ENCODE data around the gene ZDHHC24.
"Not testable (repeated sequence)": the region's sequence is repeated elsewhere in the genome, so short reads cannot be mapped to it uniquely, and the experiment has no call there.

Gene ZDHHC24

GRCh38 chr11:66546966-66547661, 1.3 kb upstream of the ZDHHC24 start:
- TF ChIP-seq, protein P1, sequence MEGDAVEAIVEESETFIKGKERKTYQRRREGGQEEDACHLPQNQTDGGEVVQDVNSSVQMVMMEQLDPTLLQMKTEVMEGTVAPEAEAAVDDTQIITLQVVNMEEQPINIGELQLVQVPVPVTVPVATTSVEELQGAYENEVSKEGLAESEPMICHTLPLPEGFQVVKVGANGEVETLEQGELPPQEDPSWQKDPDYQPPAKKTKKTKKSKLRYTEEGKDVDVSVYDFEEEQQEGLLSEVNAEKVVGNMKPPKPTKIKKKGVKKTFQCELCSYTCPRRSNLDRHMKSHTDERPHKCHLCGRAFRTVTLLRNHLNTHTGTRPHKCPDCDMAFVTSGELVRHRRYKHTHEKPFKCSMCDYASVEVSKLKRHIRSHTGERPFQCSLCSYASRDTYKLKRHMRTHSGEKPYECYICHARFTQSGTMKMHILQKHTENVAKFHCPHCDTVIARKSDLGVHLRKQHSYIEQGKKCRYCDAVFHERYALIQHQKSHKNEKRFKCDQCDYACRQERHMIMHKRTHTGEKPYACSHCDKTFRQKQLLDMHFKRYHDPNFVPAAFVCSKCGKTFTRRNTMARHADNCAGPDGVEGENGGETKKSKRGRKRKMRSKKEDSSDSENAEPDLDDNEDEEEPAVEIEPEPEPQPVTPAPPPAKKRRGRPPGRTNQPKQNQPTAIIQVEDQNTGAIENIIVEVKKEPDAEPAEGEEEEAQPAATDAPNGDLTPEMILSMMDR (IDR thresholded peaks at IDR 0.05; ENCODE audit: low read depth, low read length): no peak
- no peak overlapping the region for H3K4me3 ChIP-seq (ENCODE audit: low read depth, low read length)
- in situ Hi-C loops (cut with HindIII; ENCODE audit: low sequenced_read_pairs): no loop called here
- DNase-seq (ENCODE audit: low read depth, low spot score): no peak

- H3K4me3 ChIP-seq (ENCODE audit: low read depth, low read length): peak within 1 kb of the TSS; percentile 71
- TF ChIP-seq, protein P1 (IDR thresholded peaks at IDR 0.05; ENCODE audit: low read depth, low read length): no peak
- DNase-seq (ENCODE audit: low read depth, low spot score): no peak
- in situ Hi-C loops (cut with HindIII; ENCODE audit: low sequenced_read_pairs): no loop called here
Measured at GRCh38 chr11:66546368-66546965, 619 bp upstream of the ZDHHC24 start, which contains the start of gene ACTN3. Gene ACTN3, plus strand, starts transcription at chr11:66546903. Its CDS starts 35 bp downstream, at chr11:66546938.

DNA sequence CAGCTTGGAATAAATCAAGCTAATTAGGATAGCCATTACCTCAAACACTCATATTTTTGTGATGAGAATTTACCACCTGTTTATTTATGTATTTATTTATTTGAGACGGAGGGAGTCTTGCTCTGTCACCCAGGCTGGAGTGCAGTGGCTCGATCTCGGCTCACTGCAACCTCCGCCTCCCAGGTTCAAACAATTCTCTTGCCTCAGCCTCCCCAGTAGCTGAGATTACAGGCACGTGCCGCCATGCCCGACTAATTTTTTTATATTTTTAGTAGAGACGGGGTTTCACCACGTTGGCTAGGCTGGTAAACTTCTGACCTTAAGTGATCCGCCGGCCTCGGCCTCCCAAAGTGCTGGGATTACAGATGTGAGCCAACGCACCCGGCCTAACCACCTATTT, 896 bp downstream of the ZDHHC24 start:
- in situ Hi-C loops (cut with HindIII; ENCODE audit: low sequenced_read_pairs); DNase-seq (ENCODE audit: low read depth, low spot score): not testable (repeated sequence)
- H3K4me3 ChIP-seq (ENCODE audit: low read depth, low read length): peak overlapping the region; percentile 71

DNA sequence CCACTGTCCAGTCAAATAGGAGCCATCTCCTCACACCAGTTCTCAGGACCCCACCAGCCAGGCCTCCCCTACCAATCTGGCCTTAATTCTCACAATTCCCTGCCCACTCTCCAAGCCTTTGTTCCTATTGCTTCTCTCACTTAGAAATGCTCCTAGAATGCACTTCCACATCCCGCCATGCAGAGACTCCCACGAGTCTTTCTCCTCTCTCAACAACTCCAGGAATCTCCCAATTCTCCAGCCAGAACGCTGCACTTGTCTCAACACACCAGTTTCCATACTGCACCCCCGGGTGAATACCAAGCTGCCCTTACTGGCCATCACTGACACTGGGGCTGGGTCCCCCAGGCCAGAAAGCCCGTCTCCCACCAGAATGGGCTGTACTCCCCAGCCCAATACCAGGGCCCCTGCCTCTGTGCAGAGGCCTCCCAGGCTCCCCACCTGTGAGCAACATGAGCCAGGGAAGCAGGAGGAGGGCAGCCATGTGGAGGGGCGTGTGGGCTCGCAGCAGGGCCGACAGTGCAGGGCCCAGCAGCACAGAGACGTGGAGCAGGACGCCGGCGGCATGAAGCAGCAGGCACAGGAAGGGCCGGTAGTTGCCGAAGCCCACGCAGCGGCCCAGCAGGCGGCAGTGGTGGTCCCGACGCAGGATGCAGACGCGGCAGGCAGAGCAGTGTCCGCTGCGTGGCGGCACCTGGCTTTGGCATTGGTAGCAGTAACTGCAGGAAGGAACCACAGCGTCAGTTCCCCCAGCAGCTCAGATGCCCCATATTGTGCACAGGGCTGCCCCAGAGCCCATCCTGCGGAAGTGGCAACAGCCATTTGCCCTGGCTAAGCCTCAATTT, 2.4 kb downstream of the ZDHHC24 start:
- DNase-seq (ENCODE audit: low read depth, low spot score): peak; percentile 46
- TF ChIP-seq, protein P1 (IDR thresholded peaks at IDR 0.05; ENCODE audit: low read depth, low read length): peak; percentile 70
- in situ Hi-C loops (cut with HindIII; ENCODE audit: low sequenced_read_pairs): no loop called here
- H3K4me3 ChIP-seq (ENCODE audit: low read depth, low read length): no peak overlapping the region

DNA sequence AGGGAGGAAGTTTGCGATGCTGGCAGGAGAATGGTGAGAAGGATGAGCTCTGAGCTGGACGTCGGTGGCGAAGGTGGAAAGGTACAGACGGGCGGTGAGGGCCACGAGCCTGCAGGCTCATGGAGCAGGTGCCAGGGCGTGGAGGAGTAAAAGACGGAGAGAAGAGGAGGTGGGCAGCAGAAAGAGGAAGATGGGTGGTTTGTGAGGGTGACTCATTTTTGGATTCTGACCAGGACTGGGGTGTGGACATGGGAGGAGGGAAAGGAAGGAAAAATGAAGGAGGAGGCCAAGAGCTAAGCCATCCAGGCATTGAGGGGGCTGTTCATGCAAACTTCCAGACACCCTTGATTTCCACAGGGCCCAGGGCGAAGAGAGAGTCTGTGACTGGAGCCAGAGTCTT, 3.5 kb downstream of the ZDHHC24 start:
- in situ Hi-C loops (cut with HindIII; ENCODE audit: low sequenced_read_pairs): no loop called here
- TF ChIP-seq, protein P1 (IDR thresholded peaks at IDR 0.05; ENCODE audit: low read depth, low read length): no peak
- DNase-seq (ENCODE audit: low read depth, low spot score): peak; percentile 14
- no peak overlapping the region for H3K4me3 ChIP-seq (ENCODE audit: low read depth, low read length)

- no peak for DNase-seq (ENCODE audit: low read depth, low spot score)
- TF ChIP-seq, protein P1 (IDR thresholded peaks at IDR 0.05; ENCODE audit: low read depth, low read length): no peak
- in situ Hi-C loops (cut with HindIII; ENCODE audit: low sequenced_read_pairs): no loop called here
- no peak overlapping the region for H3K4me3 ChIP-seq (ENCODE audit: low read depth, low read length)
Measured at GRCh38 chr11:66541892-66542291, 4.0 kb downstream of the ZDHHC24 start.

DNA sequence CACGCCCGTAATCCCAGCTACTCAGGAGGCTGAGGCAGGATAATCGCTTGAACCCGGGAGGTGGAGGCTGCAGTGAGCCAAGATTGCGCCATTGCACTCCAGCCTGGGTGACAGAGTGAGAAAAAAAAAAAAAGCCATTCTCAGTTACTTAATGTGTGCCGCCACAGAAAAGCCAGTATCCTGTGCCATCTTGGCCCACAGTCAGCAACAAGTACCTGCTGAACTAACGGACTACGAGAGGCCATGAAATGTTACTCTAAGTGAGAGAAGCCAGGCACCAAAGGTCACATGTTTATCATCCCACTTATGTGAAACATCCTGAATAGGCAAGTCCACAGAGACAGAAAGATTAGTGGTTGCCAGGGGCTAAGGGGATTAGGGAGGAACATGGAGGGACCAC, 5.2 kb downstream of the ZDHHC24 start:
- in situ Hi-C loops (cut with HindIII; ENCODE audit: low sequenced_read_pairs); DNase-seq (ENCODE audit: low read depth, low spot score): not testable (repeated sequence)

More for the DNA sequence above, 5.2 kb downstream of the ZDHHC24 start:
- H3K4me3 ChIP-seq (ENCODE audit: low read depth, low read length): not testable (repeated sequence)

Data from astrocyte of the spinal cord (primary cell).